Endodermal cell (in vitro differentiated cells): ENCODE results near the gene CACNG4. TPM values are rescaled to one million over a fixed set of nuclear protein-coding genes. Genes with fewer than 3 reads are reported as not detected.

Experiments used
- DNase-seq: peaks from one replicate; pipeline ENCODE4 v3.0.0-alpha.2; 2017
- H3K27ac ChIP-seq: 2 replicates; pipeline ENCODE4 v1.5.1; 2013; ENCODE audit warnings: mild to moderate bottlenecking, low read depth, low read length, moderate library complexity
- H3K27me3 ChIP-seq: 2 replicates; pipeline ENCODE4 v1.6.1; 2013; ENCODE audit warnings: mild to moderate bottlenecking, low read length, moderate library complexity; ENCODE audit not compliant: insufficient read depth, control insufficient read depth, poor library complexity, severe bottlenecking
- H3K36me3 ChIP-seq: 2 replicates; pipeline ENCODE4 v1.7.0; 2013; ENCODE audit warnings: mild to moderate bottlenecking, low read length, moderate library complexity; ENCODE audit not compliant: control insufficient read depth, insufficient read depth
- H3K4me1 ChIP-seq: one replicate; pipeline ENCODE4 v1.7.0; 2013; ENCODE audit warnings: low read length; ENCODE audit not compliant: control insufficient read depth, insufficient read depth
- H3K4me3 ChIP-seq: 2 replicates; pipeline ENCODE4 v1.5.1; 2013; ENCODE audit warnings: mild to moderate bottlenecking, low read length, moderate library complexity
- H3K9ac ChIP-seq: 2 replicates; pipeline ENCODE4 v1.6.1; 2013; ENCODE audit warnings: mild to moderate bottlenecking, low read length, moderate library complexity; ENCODE audit not compliant: poor library complexity, severe bottlenecking; ENCODE audit errors: extremely low read depth
- H3K9me3 ChIP-seq: 2 replicates; pipeline ENCODE4 v1.6.1; 2013; ENCODE audit warnings: mild to moderate bottlenecking, low read length, moderate library complexity; ENCODE audit not compliant: control insufficient read depth
- H3K27ac Mint-ChIP-seq: 2 replicates; pipeline ENCODE4 v1.8.0; 2020; ENCODE audit warnings: mixed read lengths
- H3K27me3 Mint-ChIP-seq: 2 replicates; pipeline ENCODE4 v1.8.0; 2021; ENCODE audit warnings: mild to moderate bottlenecking, mixed read lengths; ENCODE audit not compliant: insufficient read depth
- H3K36me3 Mint-ChIP-seq: 2 replicates; pipeline ENCODE4 v1.8.0; 2020; ENCODE audit warnings: low read depth, mixed read lengths
- H3K4me1 Mint-ChIP-seq: 2 replicates; pipeline ENCODE4 v1.8.0; 2020; ENCODE audit warnings: mixed read lengths
- H3K4me3 Mint-ChIP-seq: 2 replicates; pipeline ENCODE4 v1.8.0; 2020; ENCODE audit warnings: mild to moderate bottlenecking, moderate library complexity, mixed read lengths
- H3K9me3 Mint-ChIP-seq: 2 replicates; pipeline ENCODE4 v1.8.0; 2020; ENCODE audit warnings: mild to moderate bottlenecking, mixed read lengths
- CTCF ChIP-seq: fragments of 200-600 bp; sonication (generic); conservative IDR thresholded peaks from 2 replicates; pipeline ENCODE4 v1.5.0; 2021; ENCODE audit warnings: antibody characterized with exemption, mild to moderate bottlenecking
- WGBS, 2 experiments: methylation state at CpG; one replicate each; pipeline versions ENCODE4 v1.1.5 to v1.1.7; 2013; ENCODE audit warnings: missing lambda C conversion rate in 2 of 2, mixed read lengths in 1 of 2; ENCODE audit not compliant: insufficient coverage in 1 of 2, insufficient read length in 1 of 2; 5-methylcytosine and 5-hydroxymethylcytosine counted together
- total RNA-seq, 2 donors: library from RNA; stranded (reverse); fragmentation: NEBNext Ultra II Directional in 1 of 2; extraction: Animal tissue kit (Norgen Biotek cat#: 25700) in 1 of 2; gene quantifications; 2 replicates in 1 of 2; 3 replicates in 1 of 2; pipeline ENCODE4 v1.2.1, GENCODE V29; 2021

The CACNG4 gene
- total RNA-seq, 2 donors from 2014 or later: 0.22 to 1.3 TPM

GRCh38 chr17:67053438-67054000 lies 89.0 kb downstream of the CACNG4 start:
- no peak for TF ChIP-seq CTCF
- Mint-ChIP-seq H3K27me3 (peaks cover 2% of the 10 kb centered on the region), H3K36me3 (peaks cover 4% of the 10 kb centered on the region), H3K4me1 (no peaks in the 10 kb centered on the region), H3K27ac (no peak overlapping the region), H3K4me3 (no peak overlapping the region), H3K9me3 (peaks cover 12% of the 10 kb centered on the region)
- Histone ChIP-seq H3K36me3 (no peaks in the 10 kb centered on the region), H3K27ac (no peak overlapping the region), H3K9ac (no peak overlapping the region), H3K9me3 (peaks cover 16% of the 10 kb centered on the region), H3K27me3 (no peaks in the 10 kb centered on the region), H3K4me3 (no peak overlapping the region), H3K4me1 (no peaks in the 10 kb centered on the region)
- 87 to 91% methylated on average over 3 to 9 of the region's 9 CpGs for WGBS, 2 experiments
- peak; percentile 35 for DNase-seq

- H3K9me3 ChIP-seq: peaks cover 10% of the 10 kb centered on the region
- Mint-ChIP-seq H3K27ac (no peak overlapping the region), H3K36me3 (no peaks in the 10 kb centered on the region), H3K4me1 (no peaks in the 10 kb centered on the region), H3K27me3 (peaks cover 2% of the 10 kb centered on the region), H3K4me3 (no peak overlapping the region), H3K9me3 (peaks cover 7% of the 10 kb centered on the region)
- H3K27me3 ChIP-seq: no peaks in the 10 kb centered on the region
- H3K36me3 ChIP-seq: no peaks in the 10 kb centered on the region
- peak; percentile 53 for DNase-seq
- no peak for TF ChIP-seq CTCF
- no peaks in the 10 kb centered on the region for H3K4me1 ChIP-seq
- no peak overlapping the region for H3K4me3 ChIP-seq
- 90 to 91% methylated on average over 11 to 19 of the region's 19 CpGs for WGBS, 2 experiments
- H3K9ac ChIP-seq: no peak overlapping the region
- no peak overlapping the region for H3K27ac ChIP-seq
These were observed 89.6 kb downstream of the CACNG4 start for GRCh38 chr17:67054011-67054591.

- Mint-ChIP-seq H3K27ac (no peak overlapping the region), H3K36me3 (no peaks in the 10 kb centered on the region), H3K4me1 (no peaks in the 10 kb centered on the region), H3K4me3 (no peak overlapping the region), H3K27me3 (peaks cover 2% of the 10 kb centered on the region), H3K9me3 (peaks cover 2% of the 10 kb centered on the region)
- no peak for DNase-seq
- 0 to 72% methylated on average over 1 to 5 of the region's 5 CpGs for WGBS, 2 experiments
- H3K4me3 ChIP-seq: no peak overlapping the region
- no peaks in the 10 kb centered on the region for H3K36me3 ChIP-seq
- H3K27ac ChIP-seq: no peak overlapping the region
- no peak overlapping the region for H3K9ac ChIP-seq
- peaks cover 5% of the 10 kb centered on the region for H3K9me3 ChIP-seq
- H3K4me1 ChIP-seq: no peaks in the 10 kb centered on the region
- TF ChIP-seq CTCF: no peak
- H3K27me3 ChIP-seq: no peaks in the 10 kb centered on the region
These were observed 90.1 kb downstream of the CACNG4 start for GRCh38 chr17:67054608-67055007.
